Measurements from ENCODE around the gene FOXR1. TPM values are rescaled to one million over a fixed set of nuclear protein-coding genes. Genes with fewer than 3 reads are reported as not detected.
A peak's percentile ranks its signal among the peaks of the same experiment; 100 is the strongest.

Gene FOXR1
- polyA plus RNA-seq, 1 donor from 2014 or later: not detected

GRCh38 chr11:119029340-119030028 lies 57.9 kb downstream of the FOXR1 start:
- peak overlapping the region; percentile 88 for H3K9ac ChIP-seq (ENCODE audit: low read length)
- TF ChIP-seq TAF1 (IDR thresholded peaks at IDR 0.05; ENCODE audit: low read depth): no peak
- no peak for TF ChIP-seq EP300 (conservative IDR thresholded peaks at IDR 0.05; ENCODE audit: poor library complexity, severe bottlenecking)
- TF ChIP-seq, protein P1, sequence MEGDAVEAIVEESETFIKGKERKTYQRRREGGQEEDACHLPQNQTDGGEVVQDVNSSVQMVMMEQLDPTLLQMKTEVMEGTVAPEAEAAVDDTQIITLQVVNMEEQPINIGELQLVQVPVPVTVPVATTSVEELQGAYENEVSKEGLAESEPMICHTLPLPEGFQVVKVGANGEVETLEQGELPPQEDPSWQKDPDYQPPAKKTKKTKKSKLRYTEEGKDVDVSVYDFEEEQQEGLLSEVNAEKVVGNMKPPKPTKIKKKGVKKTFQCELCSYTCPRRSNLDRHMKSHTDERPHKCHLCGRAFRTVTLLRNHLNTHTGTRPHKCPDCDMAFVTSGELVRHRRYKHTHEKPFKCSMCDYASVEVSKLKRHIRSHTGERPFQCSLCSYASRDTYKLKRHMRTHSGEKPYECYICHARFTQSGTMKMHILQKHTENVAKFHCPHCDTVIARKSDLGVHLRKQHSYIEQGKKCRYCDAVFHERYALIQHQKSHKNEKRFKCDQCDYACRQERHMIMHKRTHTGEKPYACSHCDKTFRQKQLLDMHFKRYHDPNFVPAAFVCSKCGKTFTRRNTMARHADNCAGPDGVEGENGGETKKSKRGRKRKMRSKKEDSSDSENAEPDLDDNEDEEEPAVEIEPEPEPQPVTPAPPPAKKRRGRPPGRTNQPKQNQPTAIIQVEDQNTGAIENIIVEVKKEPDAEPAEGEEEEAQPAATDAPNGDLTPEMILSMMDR (IDR thresholded peaks at IDR 0.05; ENCODE audit: poor library complexity, severe bottlenecking): no peak
- TF ChIP-seq, protein P2, sequence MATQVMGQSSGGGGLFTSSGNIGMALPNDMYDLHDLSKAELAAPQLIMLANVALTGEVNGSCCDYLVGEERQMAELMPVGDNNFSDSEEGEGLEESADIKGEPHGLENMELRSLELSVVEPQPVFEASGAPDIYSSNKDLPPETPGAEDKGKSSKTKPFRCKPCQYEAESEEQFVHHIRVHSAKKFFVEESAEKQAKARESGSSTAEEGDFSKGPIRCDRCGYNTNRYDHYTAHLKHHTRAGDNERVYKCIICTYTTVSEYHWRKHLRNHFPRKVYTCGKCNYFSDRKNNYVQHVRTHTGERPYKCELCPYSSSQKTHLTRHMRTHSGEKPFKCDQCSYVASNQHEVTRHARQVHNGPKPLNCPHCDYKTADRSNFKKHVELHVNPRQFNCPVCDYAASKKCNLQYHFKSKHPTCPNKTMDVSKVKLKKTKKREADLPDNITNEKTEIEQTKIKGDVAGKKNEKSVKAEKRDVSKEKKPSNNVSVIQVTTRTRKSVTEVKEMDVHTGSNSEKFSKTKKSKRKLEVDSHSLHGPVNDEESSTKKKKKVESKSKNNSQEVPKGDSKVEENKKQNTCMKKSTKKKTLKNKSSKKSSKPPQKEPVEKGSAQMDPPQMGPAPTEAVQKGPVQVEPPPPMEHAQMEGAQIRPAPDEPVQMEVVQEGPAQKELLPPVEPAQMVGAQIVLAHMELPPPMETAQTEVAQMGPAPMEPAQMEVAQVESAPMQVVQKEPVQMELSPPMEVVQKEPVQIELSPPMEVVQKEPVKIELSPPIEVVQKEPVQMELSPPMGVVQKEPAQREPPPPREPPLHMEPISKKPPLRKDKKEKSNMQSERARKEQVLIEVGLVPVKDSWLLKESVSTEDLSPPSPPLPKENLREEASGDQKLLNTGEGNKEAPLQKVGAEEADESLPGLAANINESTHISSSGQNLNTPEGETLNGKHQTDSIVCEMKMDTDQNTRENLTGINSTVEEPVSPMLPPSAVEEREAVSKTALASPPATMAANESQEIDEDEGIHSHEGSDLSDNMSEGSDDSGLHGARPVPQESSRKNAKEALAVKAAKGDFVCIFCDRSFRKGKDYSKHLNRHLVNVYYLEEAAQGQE (IDR thresholded peaks at IDR 0.05; ENCODE audit: borderline replicate concordance): no peak
- TF ChIP-seq RAD21 (conservative IDR thresholded peaks at IDR 0.05): no peak
- TF ChIP-seq EZH2 (IDR thresholded peaks at IDR 0.05; ENCODE audit: borderline replicate concordance, insufficient read depth, low read length, poor library complexity, severe bottlenecking): no peak
- TF ChIP-seq POLR2AphosphoS5 (IDR thresholded peaks at IDR 0.05): no peak
- TF ChIP-seq SMC3 (conservative IDR thresholded peaks at IDR 0.05; ENCODE audit: poor library complexity): no peak
- TF ChIP-seq MXI1 (conservative IDR thresholded peaks at IDR 0.05; ENCODE audit: poor library complexity, severe bottlenecking): no peak
- no peaks in the 10 kb centered on the region for H3K36me3 ChIP-seq (ENCODE audit: insufficient read depth, low read length)
- H4K20me1 ChIP-seq (ENCODE audit: insufficient read depth): no peaks in the 10 kb centered on the region
- H3K27ac ChIP-seq (ENCODE audit: low read length): no peak overlapping the region
- H3K4me3 ChIP-seq (ENCODE audit: low read length): peak overlapping the region; percentile 99
- H2AFZ ChIP-seq (ENCODE audit: low read depth, low read length): no peak overlapping the region
- H3K9me3 ChIP-seq (ENCODE audit: low read length): no peaks in the 10 kb centered on the region
- H3K4me2 ChIP-seq (ENCODE audit: low read length): peak overlapping the region; percentile 97
- H3K27me3 ChIP-seq (ENCODE audit: insufficient read depth, low read depth, low read length): no peaks in the 10 kb centered on the region
- H3K79me2 ChIP-seq (replicated peaks; ENCODE audit: insufficient read depth, low read length): peaks cover 9% of the 10 kb centered on the region
- no peaks in the 10 kb centered on the region for H3F3A ChIP-seq (ENCODE audit: insufficient read depth, low read length, poor library complexity, severe bottlenecking)
- no peaks in the 10 kb centered on the region for H3K9me2 ChIP-seq (ENCODE audit: insufficient read depth, low read length)

DNA sequence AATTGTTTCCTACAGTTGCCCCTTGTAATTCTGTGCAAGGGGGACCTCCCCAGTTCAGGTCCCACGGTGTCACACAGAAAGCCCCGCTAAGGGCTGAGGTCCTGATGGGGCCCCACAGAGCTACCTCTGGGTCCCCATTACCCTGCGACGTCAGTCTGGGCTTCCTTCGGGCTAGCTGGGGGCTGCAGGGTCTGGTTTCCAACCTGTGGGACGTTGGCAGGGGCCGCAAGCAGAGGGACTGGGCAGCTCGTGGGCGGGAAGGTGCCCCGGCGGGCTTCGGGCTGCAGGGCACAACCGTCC lies 58.4 kb downstream of the FOXR1 start:
- no peak overlapping the region for H3K27ac ChIP-seq (ENCODE audit: low read length)
- TF ChIP-seq, protein P1 (IDR thresholded peaks at IDR 0.05; ENCODE audit: poor library complexity, severe bottlenecking): no peak
- no peak for TF ChIP-seq EP300 (conservative IDR thresholded peaks at IDR 0.05; ENCODE audit: poor library complexity, severe bottlenecking)
- no peak for TF ChIP-seq RAD21 (conservative IDR thresholded peaks at IDR 0.05)
- no peak for TF ChIP-seq MXI1 (conservative IDR thresholded peaks at IDR 0.05; ENCODE audit: poor library complexity, severe bottlenecking)
- no peaks in the 10 kb centered on the region for H3K9me2 ChIP-seq (ENCODE audit: insufficient read depth, low read length)
- H3K4me3 ChIP-seq (ENCODE audit: low read length): peak overlapping the region; percentile 99
- H2AFZ ChIP-seq (ENCODE audit: low read depth, low read length): peak overlapping the region; percentile 98
- no peaks in the 10 kb centered on the region for H3K9me3 ChIP-seq (ENCODE audit: low read length)
- H3K4me2 ChIP-seq (ENCODE audit: low read length): peak overlapping the region; percentile 97
- H3K36me3 ChIP-seq (ENCODE audit: insufficient read depth, low read length): no peaks in the 10 kb centered on the region
- no peaks in the 10 kb centered on the region for H4K20me1 ChIP-seq (ENCODE audit: insufficient read depth)
- H3K9ac ChIP-seq (ENCODE audit: low read length): peak overlapping the region; percentile 88
- H3F3A ChIP-seq (ENCODE audit: insufficient read depth, low read length, poor library complexity, severe bottlenecking): no peaks in the 10 kb centered on the region
- no peaks in the 10 kb centered on the region for H3K27me3 ChIP-seq (ENCODE audit: insufficient read depth, low read depth, low read length)
- peaks cover 9% of the 10 kb centered on the region for H3K79me2 ChIP-seq (replicated peaks; ENCODE audit: insufficient read depth, low read length)

Data from neural cell (in vitro differentiated cells).